H1 (cell line): ENCODE measurements around the gene OR12D3. TPM values are rescaled to one million over a fixed set of nuclear protein-coding genes. Genes with fewer than 3 reads are reported as not detected.

Source experiments
- CTCF ChIA-PET: fragments of 300-600 bp; sonication (Branson Sonifier 250); formaldehyde crosslinking; loops from one replicate; lab custom pipeline; 2021; ENCODE audit not compliant: partially characterized antibody; lab: Charles Lee
- POLR2A ChIA-PET: fragments of 300-600 bp; sonication (Branson Sonifier 250); formaldehyde crosslinking; loops from one replicate; lab custom pipeline; 2021; ENCODE audit warnings: inconsistent platforms; ENCODE audit not compliant: partially characterized antibody; lab: Charles Lee
- DNase-seq, 2 experiments: peaks; one replicate each; pipeline versions ENCODE4 v3.0.0 to v3.0.0-alpha.2; 2010 to 2022; ENCODE audit warnings: low spot score in 2 of 2, low read depth in 1 of 2, mixed read lengths in 1 of 2
- FAIRE-seq: peaks from 2 replicates; lab custom pipeline; 2011; peaks lifted over from hg19 to GRCh38; lab: Jason Lieb, UNC
- H2AFZ ChIP-seq: 2 replicates; pipeline ENCODE4 v1.8.1; 2012; ENCODE audit warnings: low read length, inconsistent platforms
- H2AK5ac ChIP-seq: 2 replicates; pipeline ENCODE4 v1.6.1; 2013; ENCODE audit warnings: low read depth, low read length
- H2BK120ac ChIP-seq: replicated peaks from 2 replicates; pipeline ENCODE3; 2013; ENCODE audit warnings: low read depth, low read length, inconsistent platforms
- H2BK12ac ChIP-seq: 2 replicates; pipeline ENCODE4 v1.6.1; 2013; ENCODE audit warnings: low read depth, low read length
- H2BK15ac ChIP-seq: 2 replicates; pipeline ENCODE4 v1.6.1; 2013; ENCODE audit warnings: low read length
- H2BK20ac ChIP-seq: 2 replicates; pipeline ENCODE4 v1.6.1; 2013; ENCODE audit warnings: low read length
- H2BK5ac ChIP-seq: 2 replicates; pipeline ENCODE4 v1.6.1; 2013; ENCODE audit warnings: low read depth, low read length
- H3K14ac ChIP-seq: 2 replicates; pipeline ENCODE4 v1.6.1; 2013; ENCODE audit warnings: inconsistent platforms; ENCODE audit not compliant: insufficient read length
- H3K18ac ChIP-seq: 2 replicates; pipeline ENCODE4 v1.6.1; 2013; ENCODE audit warnings: low read length; ENCODE audit errors: extremely low read depth
- H3K23ac ChIP-seq: 2 replicates; pipeline ENCODE4 v1.6.1; 2013; ENCODE audit warnings: inconsistent platforms; ENCODE audit not compliant: insufficient read length
- H3K23me2 ChIP-seq: 2 replicates; pipeline ENCODE4 v1.6.1; 2013; ENCODE audit warnings: low read depth, low read length
- H3K27ac ChIP-seq: 2 replicates; pipeline ENCODE4 v1.6.1; 2011; ENCODE audit warnings: low read depth, low read length, inconsistent platforms
- H3K27me3 ChIP-seq, 4 experiments: replicated peaks in 1 of 4; 1 replicate in 1 of 4; 2 replicates in 3 of 4; pipeline versions ENCODE4 v1.6.1 to v1.8.1; 2011 to 2013; ENCODE audit warnings: low read length in 3 of 4, mild to moderate bottlenecking in 3 of 4, inconsistent platforms in 2 of 4, mixed read lengths in 2 of 4, moderate library complexity in 1 of 4; ENCODE audit not compliant: control insufficient read depth in 3 of 4, insufficient read depth in 3 of 4; ENCODE audit errors: extremely low read depth in 1 of 4
- H3K36me3 ChIP-seq, 4 experiments: 2 replicates each; pipeline versions ENCODE4 v1.6.1 to v1.8.1; 2011 to 2013; ENCODE audit warnings: mild to moderate bottlenecking in 4 of 4, low read length in 3 of 4, moderate library complexity in 2 of 4, control low read depth in 1 of 4, inconsistent platforms in 1 of 4; ENCODE audit not compliant: insufficient read depth in 4 of 4, control insufficient read depth in 2 of 4
- H3K4ac ChIP-seq: replicated peaks from 2 replicates; pipeline ENCODE3; 2013; ENCODE audit warnings: low read length, low read depth, mixed read lengths, inconsistent platforms; ENCODE audit not compliant: insufficient read length
- H3K4me1 ChIP-seq, 4 experiments: replicated peaks in 1 of 4; 1 replicate in 1 of 4; 2 replicates in 3 of 4; pipeline versions ENCODE4 v1.6.1 to v1.8.1; 2011 to 2013; ENCODE audit warnings: low read length in 3 of 4, inconsistent platforms in 2 of 4, mixed read lengths in 1 of 4; ENCODE audit not compliant: insufficient read depth in 4 of 4, control insufficient read depth in 3 of 4
- H3K4me2 ChIP-seq, 2 experiments: 2 replicates each; pipeline versions ENCODE4 v1.6.1 to v1.8.1; 2011 to 2013; ENCODE audit warnings: low read depth in 2 of 2, low read length in 2 of 2, control low read depth in 1 of 2, inconsistent platforms in 1 of 2, mild to moderate bottlenecking in 1 of 2; ENCODE audit not compliant: insufficient read depth in 1 of 2
- H3K4me3 ChIP-seq, 4 experiments: fragments of 200-600, 300-600 bp in 1 of 4; sonication (generic), shearing (Covaris generic), sonication (Bioruptor Twin) in 1 of 4; 2 replicates each; pipeline versions ENCODE4 v1.5.1 to v1.8.1; 2011 to 2016; ENCODE audit warnings: low read length in 4 of 4, low read depth in 3 of 4, control low read depth in 2 of 4, inconsistent platforms in 2 of 4, mild to moderate bottlenecking in 2 of 4, mixed read lengths in 1 of 4, moderate library complexity in 1 of 4; ENCODE audit not compliant: insufficient read depth in 2 of 4; ENCODE audit errors: extremely low read depth in 1 of 4
- H3K56ac ChIP-seq: replicated peaks from 2 replicates; pipeline ENCODE3; 2013; ENCODE audit warnings: low read depth, mild to moderate bottlenecking, mixed read lengths, low read length, inconsistent platforms; ENCODE audit not compliant: insufficient read length
- H3K79me1 ChIP-seq: 2 replicates; pipeline ENCODE4 v1.6.1; 2013; ENCODE audit warnings: low read depth, low read length, control low read depth
- H3K79me2 ChIP-seq, 2 experiments: 2 replicates each; pipeline versions ENCODE4 v1.6.1 to v1.8.1; 2012 to 2013; ENCODE audit warnings: low read length in 2 of 2, mild to moderate bottlenecking in 2 of 2, inconsistent platforms in 1 of 2; ENCODE audit not compliant: insufficient read depth in 2 of 2, control insufficient read depth in 1 of 2
- H3K9ac ChIP-seq, 4 experiments: replicated peaks in 1 of 4; 1 replicate in 1 of 4; 2 replicates in 3 of 4; pipeline versions ENCODE4 v1.6.1 to v1.8.1; 2011 to 2013; ENCODE audit warnings: low read depth in 3 of 4, low read length in 3 of 4, control low read depth in 2 of 4, mild to moderate bottlenecking in 2 of 4, moderate library complexity in 2 of 4, inconsistent platforms in 1 of 4; ENCODE audit errors: extremely low read depth in 1 of 4
- H3K9me3 ChIP-seq, 2 experiments: 2 replicates each; pipeline versions ENCODE4 v1.6.1 to v1.8.1; 2012 to 2013; ENCODE audit warnings: mild to moderate bottlenecking in 2 of 2, moderate library complexity in 2 of 2, control low read depth in 1 of 2, inconsistent platforms in 1 of 2, low read depth in 1 of 2, low read length in 1 of 2, mixed read lengths in 1 of 2; ENCODE audit not compliant: insufficient read depth in 2 of 2
- H4K20me1 ChIP-seq, 2 experiments: replicated peaks in 1 of 2; 2 replicates each; pipeline versions ENCODE3 to v1.8.1; 2011 to 2013; ENCODE audit warnings: inconsistent platforms in 2 of 2, low read length in 2 of 2, mild to moderate bottlenecking in 1 of 2; ENCODE audit not compliant: insufficient read depth in 2 of 2, control insufficient read depth in 1 of 2
- H4K5ac ChIP-seq: 2 replicates; pipeline ENCODE4 v1.6.1; 2013; ENCODE audit warnings: low read length, low read depth, mixed read lengths, inconsistent platforms; ENCODE audit not compliant: insufficient read length
- H4K8ac ChIP-seq: 2 replicates; pipeline ENCODE4 v1.8.0; 2013; ENCODE audit warnings: mild to moderate bottlenecking, moderate library complexity, low read length, inconsistent platforms; ENCODE audit not compliant: insufficient read depth; ENCODE audit errors: extremely low read depth
- H4K91ac ChIP-seq: replicated peaks from 2 replicates; pipeline ENCODE3; 2013; ENCODE audit warnings: low read length, mixed read lengths, inconsistent platforms; ENCODE audit not compliant: insufficient read length
- BRCA1 ChIP-seq: IDR thresholded peaks from 2 replicates; pipeline ENCODE4 v1.6.1; 2012; ENCODE audit warnings: low read depth, low read length, improper control_type of control experiment
- CREB1 ChIP-seq: IDR thresholded peaks from 2 replicates; pipeline ENCODE4 v1.6.1; 2012; ENCODE audit warnings: inconsistent platforms
- E2F6 ChIP-seq: IDR thresholded peaks from 2 replicates; pipeline ENCODE4 v1.6.1; 2012; ENCODE audit warnings: inconsistent platforms
- EGR1 ChIP-seq: IDR thresholded peaks from 2 replicates; pipeline ENCODE4 v1.6.1; 2011; ENCODE audit warnings: low read depth, low read length, borderline replicate concordance
- HDAC2 ChIP-seq, 2 experiments: fragments of 300-600 bp in 1 of 2; sonication (generic) in 1 of 2; IDR thresholded peaks; 2 replicates each; pipeline ENCODE4 v1.6.1; 2011 to 2012; ENCODE audit warnings: low read depth in 2 of 2, low read length in 2 of 2, mild to moderate bottlenecking in 2 of 2, moderate library complexity in 2 of 2, borderline replicate concordance in 1 of 2, inconsistent platforms in 1 of 2
- HDAC6 ChIP-seq: IDR thresholded peaks from one replicate; pipeline ENCODE4 v1.7.1; 2012; ENCODE audit warnings: low read depth, mild to moderate bottlenecking, inconsistent platforms, low read length, moderate library complexity
- KDM4A ChIP-seq: IDR thresholded peaks from one replicate; pipeline ENCODE4 v1.7.1; 2012; ENCODE audit warnings: low read depth, mild to moderate bottlenecking, moderate library complexity, low read length, inconsistent platforms; ENCODE audit not compliant: severe bottlenecking
- NANOG ChIP-seq: IDR thresholded peaks from 2 replicates; pipeline ENCODE4 v1.6.1; 2011; ENCODE audit warnings: low read length, low read depth, mild to moderate bottlenecking, inconsistent platforms; ENCODE audit not compliant: insufficient read depth, poor library complexity, severe bottlenecking
- RAD21 ChIP-seq, 2 experiments: IDR thresholded peaks in 1 of 2; conservative IDR thresholded peaks in 1 of 2; 2 replicates each; pipeline ENCODE4 v1.6.1; 2011; ENCODE audit warnings: low read depth in 2 of 2, low read length in 2 of 2, improper control_type of control experiment in 1 of 2, inconsistent platforms in 1 of 2, mild to moderate bottlenecking in 1 of 2, moderate library complexity in 1 of 2
- RBBP5 ChIP-seq: IDR thresholded peaks from 2 replicates; pipeline ENCODE4 v1.7.1; 2012; ENCODE audit warnings: low read depth, mild to moderate bottlenecking, inconsistent platforms, low read length, moderate library complexity, borderline replicate concordance
- SP4 ChIP-seq: IDR thresholded peaks from 2 replicates; pipeline ENCODE4 v1.6.1; 2012; ENCODE audit warnings: low read length, inconsistent platforms
- SRF ChIP-seq: IDR thresholded peaks from 2 replicates; pipeline ENCODE4 v1.6.1; 2011; ENCODE audit warnings: mild to moderate bottlenecking, low read depth, low read length, moderate library complexity
- TEAD4 ChIP-seq: IDR thresholded peaks from 2 replicates; pipeline ENCODE4 v1.6.1; 2012; ENCODE audit warnings: low read depth, low read length, inconsistent platforms, mixed read lengths
- WGBS, 2 experiments: shearing (Covaris generic) in 1 of 2; methylation state at CpG; one replicate each; pipeline versions ENCODE4 v1.1.6 to v1.1.7; 2013 to 2015; ENCODE audit warnings: low lambda C conversion rate in 2 of 2, mixed read lengths in 2 of 2, inconsistent platforms in 1 of 2, low coverage in 1 of 2, missing lambda C conversion rate in 1 of 2; ENCODE audit not compliant: insufficient replicate concordance in 2 of 2, insufficient coverage in 1 of 2, insufficient read length in 1 of 2; ENCODE audit errors: extremely low coverage in 1 of 2, missing lambda C conversion rate in 1 of 2; 5-methylcytosine and 5-hydroxymethylcytosine counted together
- polyA plus RNA-seq, 7 experiments: library from polyadenylated mRNA; depleted of rRNA in 3 of 7; stranded (reverse) in 5 of 7; unstranded in 2 of 7; fragments of >200 nt in 5 of 7; fragments of 200-250 nt in 2 of 7; gene quantifications; 1 replicate in 5 of 7; 2 replicates in 1 of 7; 4 replicates in 1 of 7; pipeline versions ENCODE4 v1.2.1 to v1.2.3, GENCODE V29; 2011 to 2013; ENCODE audit warnings: missing spikeins in 2 of 7, mixed read lengths in 2 of 7
- total RNA-seq: library from RNA; stranded (reverse); fragmentation: NEBNext Ultra II Directional; extraction: Animal tissue kit (Norgen Biotek cat#: 25700); gene quantifications from 2 replicates; pipeline ENCODE4 v1.2.1, GENCODE V29; 2021

OR12D3 gene
- total and polyA plus RNA-seq, 2 of the 8 experiments (the other 6 are each of a cell fraction or from before 2014, with no cell fraction given): not detected

GRCh38 chr6:29368765-29369164 lies 6.3 kb downstream of the OR12D3 start, which contains the start of gene OR5V1:
Gene OR5V1 (minus strand): TSS chr6:29368865. CDS start chr6:29356195, 12,670 bp downstream.
- Histone ChIP-seq H4K91ac (no peak within 1 kb of the TSS), H3K79me2 (no peaks in the 10 kb centered on the region), H4K20me1 (no peaks in the 10 kb centered on the region), H3K9ac (no peak within 1 kb of the TSS), H3K79me1 (no peaks in the 10 kb centered on the region), H3K9me3 (no peaks in the 10 kb centered on the region), H2AFZ (peak within 1 kb of the TSS; percentile 84; the same call in 1 of the 2 replicates), H3K27me3 (no peaks in the 10 kb centered on the region), H4K5ac (no peak within 1 kb of the TSS), H3K4me2 (no peak within 1 kb of the TSS), H2BK15ac (no peak within 1 kb of the TSS), H2AK5ac (no peak within 1 kb of the TSS), H3K23me2 (no peaks in the 10 kb centered on the region), H3K4me1 (no peaks in the 10 kb centered on the region), H3K4ac (no peak within 1 kb of the TSS), H3K18ac (no peak within 1 kb of the TSS), H2BK120ac (no peak within 1 kb of the TSS), H3K14ac (no peak within 1 kb of the TSS), H3K27ac (no peak within 1 kb of the TSS), H2BK20ac (no peak within 1 kb of the TSS), H3K23ac (no peak within 1 kb of the TSS), H2BK5ac (no peak within 1 kb of the TSS), H3K4me3 (no peak within 1 kb of the TSS), H2BK12ac (no peak within 1 kb of the TSS), H4K8ac (no peak within 1 kb of the TSS), H3K56ac (no peak within 1 kb of the TSS), H3K36me3 (no peaks in the 10 kb centered on the region)
- CTCF ChIA-PET: interaction anchor here (3.4 kb wide), 1 partner anchor 221 kb away, joined by 12 read pairs; no protein-coding TSS in a partner anchor
- 83% methylated on average over 3 of the region's 3 CpGs; no CpG with 5 or more reads in 1 of the 2 experiments for WGBS, 2 experiments
- POLR2A ChIA-PET: no interaction called here
- no peak for DNase-seq
- no peak for FAIRE-seq
- no peak for TF ChIP-seq BRCA1
- no peak for TF ChIP-seq RAD21 (IDR thresholded peaks at IDR 0.05 in 1 of 2, conservative IDR thresholded peaks at IDR 0.05 in 1 of 2; ENCODE audit: low read depth in 2 of 2, low read length in 2 of 2)
- no peak for TF ChIP-seq TEAD4
- no peak for TF ChIP-seq KDM4A
- TF ChIP-seq SP4: no peak
- no peak for TF ChIP-seq HDAC2 (IDR thresholded peaks at IDR 0.05; ENCODE audit: borderline replicate concordance in 1 of 2, low read depth in 2 of 2, low read length in 2 of 2)
- TF ChIP-seq HDAC6: no peak
- TF ChIP-seq E2F6: no peak
- TF ChIP-seq EGR1: no peak
- no peak for TF ChIP-seq RBBP5
- no peak for TF ChIP-seq CREB1
- TF ChIP-seq NANOG: no peak
- no peak for TF ChIP-seq SRF
